Measurements from ENCODE around the gene EIF4E1B. TPM values are rescaled to one million over a fixed set of nuclear protein-coding genes. Genes with fewer than 3 reads are reported as not detected.

Gene EIF4E1B
- total RNA-seq, 4 donors from 2014 or later = not detected

GRCh38 chr5:176640616-176641015 lies 10.1 kb downstream of the EIF4E1B start:
- H3K4me3 ChIP-seq = no peak overlapping the region
- 81% methylated on average over 4 of the region's 4 CpGs for WGBS
- no peaks in the 10 kb centered on the region for H3K9me3 ChIP-seq
- no peaks in the 10 kb centered on the region for H3K36me3 ChIP-seq
- TF ChIP-seq POLR2AphosphoS5 (IDR thresholded peaks at IDR 0.05) = no peak
- TF ChIP-seq POLR2A (IDR thresholded peaks at IDR 0.05; ENCODE audit: low read depth) = no peak
- no peak for TF ChIP-seq EP300 (IDR thresholded peaks at IDR 0.05)
- TF ChIP-seq CTCF (IDR thresholded peaks at IDR 0.05) = no peak
- no peak overlapping the region for H3K27ac ChIP-seq (replicated peaks in 1 of 4)
- no peaks in the 10 kb centered on the region for H3K27me3 ChIP-seq
- DNase-seq (ENCODE audit: extremely low spot score) = no peak
- intact Hi-C loops (cut with DNase I) = no loop called here
- no peaks in the 10 kb centered on the region for H3K4me1 ChIP-seq

GRCh38 chr5:176642675-176643490 lies 12.4 kb downstream of the EIF4E1B start:
- Histone ChIP-seq H3K4me1 (peaks cover 5 to 10% (median 10%) of the 10 kb centered on the region in 4 donors), H3K27ac (replicated peaks in 1 of 4) (no peak overlapping the region), H3K4me3 (no peak overlapping the region), H3K27me3 (no peaks in the 10 kb centered on the region), H3K36me3 (no peaks in the 10 kb centered on the region), H3K9me3 (no peaks in the 10 kb centered on the region)
- WGBS = 76% methylated on average over 11 of the region's 15 CpGs
- TF ChIP-seq POLR2AphosphoS5 (IDR thresholded peaks at IDR 0.05) (no peak), POLR2A (IDR thresholded peaks at IDR 0.05; ENCODE audit: low read depth) (no peak), EP300 (IDR thresholded peaks at IDR 0.05) (no peak), CTCF (IDR thresholded peaks at IDR 0.05) (no peak)
- intact Hi-C loops (cut with DNase I) = no loop called here
- DNase-seq (ENCODE audit: extremely low spot score) = no peak

GRCh38 chr5:176643491-176644219 lies 13.2 kb downstream of the EIF4E1B start:
- intact Hi-C loops (cut with DNase I) = no loop called here
- no peak for TF ChIP-seq EP300 (IDR thresholded peaks at IDR 0.05)
- no peak for TF ChIP-seq POLR2A (IDR thresholded peaks at IDR 0.05; ENCODE audit: low read depth)
- TF ChIP-seq POLR2AphosphoS5 (IDR thresholded peaks at IDR 0.05) = no peak
- no peak for TF ChIP-seq CTCF (IDR thresholded peaks at IDR 0.05)
- DNase-seq (ENCODE audit: extremely low spot score) = no peak
- H3K4me1 ChIP-seq = peaks cover 13 to 18% (median 18%) of the 10 kb centered on the region in 4 donors
- no peaks in the 10 kb centered on the region for H3K36me3 ChIP-seq
- no peak overlapping the region for H3K27ac ChIP-seq (replicated peaks in 1 of 4)
- 83% methylated on average over 6 of the region's 11 CpGs for WGBS
- H3K9me3 ChIP-seq = no peaks in the 10 kb centered on the region
- no peaks in the 10 kb centered on the region for H3K27me3 ChIP-seq
- H3K4me3 ChIP-seq = no peak overlapping the region

- WGBS = 67% methylated on average over 6 of the region's 9 CpGs
- no peak for DNase-seq (ENCODE audit: extremely low spot score)
- Histone ChIP-seq H3K4me1 (peaks cover 17 to 24% (median 24%) of the 10 kb centered on the region in 4 donors), H3K9me3 (no peaks in the 10 kb centered on the region), H3K4me3 (no peak overlapping the region), H3K27ac (replicated peaks in 1 of 4) (no peak overlapping the region), H3K36me3 (no peaks in the 10 kb centered on the region), H3K27me3 (no peaks in the 10 kb centered on the region)
- intact Hi-C loops (cut with DNase I) = no loop called here
- no peak for TF ChIP-seq CTCF (IDR thresholded peaks at IDR 0.05)
- no peak for TF ChIP-seq POLR2A (IDR thresholded peaks at IDR 0.05; ENCODE audit: low read depth)
- TF ChIP-seq EP300 (IDR thresholded peaks at IDR 0.05) = no peak
- no peak for TF ChIP-seq POLR2AphosphoS5 (IDR thresholded peaks at IDR 0.05)
These were observed 13.8 kb downstream of the EIF4E1B start for GRCh38 chr5:176644294-176644693.
